ENCODE measurements around the gene NHLH1.

The NHLH1 gene

GRCh38 chr1:160421881-160422280, 55.0 kb downstream of the NHLH1 start:
- 95 to 100% methylated on average over 2 to 4 of the region's 5 CpGs for WGBS, 2 experiments (ENCODE audit: insufficient coverage in 2 of 2)
- Histone ChIP-seq H3K27ac (ENCODE audit: low read depth, low read length, severe bottlenecking) (no peak overlapping the region), H3K36me3 (ENCODE audit: control insufficient read depth, insufficient read depth, low read length) (peaks cover 88% of the 10 kb centered on the region), H3K4me3 (ENCODE audit: extremely low read depth, insufficient read depth, low read length, poor library complexity, severe bottlenecking) (no peak overlapping the region), H3K9me3 (ENCODE audit: control insufficient read depth, low read length) (no peaks in the 10 kb centered on the region), H3K4me1 (ENCODE audit: control insufficient read depth, insufficient read depth, low read length, poor library complexity, severe bottlenecking) (peaks cover 1% of the 10 kb centered on the region)

Data from mesodermal cell (in vitro differentiated cells).